ENCODE measurements around the gene ESYT3.

GRCh38 chr3:138434276-138434874, at the start of gene ESYT3:
- TF ChIP-seq ZNF302 (tag by site-specific recombination; IDR thresholded peaks at IDR 0.05; ENCODE audit: low read depth) (no peak), CTCF (tag by site-specific recombination; IDR thresholded peaks at IDR 0.05) (no peak), ZSCAN5A (tag by site-specific recombination; IDR thresholded peaks at IDR 0.05) (no peak)
